Left hindlimb (tissue), 1 donor: ENCODE measurements around the gene TMEM59.
A peak's percentile ranks its signal among the peaks of the same experiment; 100 is the strongest.
"Not testable (repeated sequence)": the region's sequence is repeated elsewhere in the genome, so short reads cannot be mapped to it uniquely, and the experiment has no call there.

Experiments
- DNase-seq: peaks from one replicate; pipeline ENCODE4 v3.0.0-alpha.2; 2018

The TMEM59 gene

GRCh38 chr1:54052431-54052933, 522 bp downstream of the TMEM59 start:
- peak; percentile 56 for DNase-seq

GRCh38 chr1:54051933-54052430, 1.0 kb downstream of the TMEM59 start:
- DNase-seq = no peak

- not testable (repeated sequence) for DNase-seq
These were observed 2.6 kb downstream of the TMEM59 start for GRCh38 chr1:54050435-54050834.

GRCh38 chr1:54047384-54048305, 5.4 kb downstream of the TMEM59 start:
- no peak for DNase-seq

- DNase-seq = no peak
These were observed 6.2 kb downstream of the TMEM59 start for GRCh38 chr1:54046671-54047383.

- no peak for DNase-seq
These were observed 7.5 kb downstream of the TMEM59 start for GRCh38 chr1:54045496-54045895.

- DNase-seq = no peak
These were observed 11.2 kb downstream of the TMEM59 start for GRCh38 chr1:54041806-54042205.

GRCh38 chr1:54037476-54037875, 15.5 kb downstream of the TMEM59 start:
- DNase-seq = no peak

- DNase-seq = no peak
These were observed 24.4 kb downstream of the TMEM59 start for GRCh38 chr1:54028306-54029251.

- no peak for DNase-seq
These were observed 25.2 kb downstream of the TMEM59 start for GRCh38 chr1:54027848-54028247.

- not testable (repeated sequence) for DNase-seq
These were observed 28.2 kb downstream of the TMEM59 start for GRCh38 chr1:54024811-54025210.

- no peak for DNase-seq
These were observed 28.6 kb downstream of the TMEM59 start for GRCh38 chr1:54024358-54024757.

- not testable (repeated sequence) for DNase-seq
These were observed 33.3 kb downstream of the TMEM59 start for GRCh38 chr1:54019562-54020176.

- DNase-seq = no peak
These were observed 34.4 kb downstream of the TMEM59 start for GRCh38 chr1:54018635-54019034.

GRCh38 chr1:54017979-54018378, 35.0 kb downstream of the TMEM59 start, which contains the start of gene LDLRAD1:
Gene LDLRAD1, minus strand, starts transcription at chr1:54018186. Its CDS starts 74 bp downstream, at chr1:54018112.
- no peak for DNase-seq

- DNase-seq = no peak
These were observed 36.4 kb downstream of the TMEM59 start for GRCh38 chr1:54016343-54017282.

- DNase-seq = no peak
These were observed 38.9 kb downstream of the TMEM59 start for GRCh38 chr1:54014009-54014629.

- DNase-seq = no peak
These were observed 39.5 kb downstream of the TMEM59 start for GRCh38 chr1:54013393-54014008.

- DNase-seq = no peak
These were observed 40.1 kb downstream of the TMEM59 start for GRCh38 chr1:54012863-54013262.

- no peak for DNase-seq
These were observed 41.0 kb downstream of the TMEM59 start for GRCh38 chr1:54012008-54012325.
